Activated naive CD4-positive, alpha-beta T cell treated with anti-CD3 and anti-CD28 coated beads, Interleukin-2, amount 10 ng/mL, durations not matched to agents 7 days and 5 days (primary cell): ENCODE measurements around the gene CACNB2.

ENCODE experiments used
- CTCF ChIA-PET: fragments of 350-600 bp; sonication (Branson Sonifier 250); formaldehyde crosslinking; loops from one replicate; lab custom pipeline; 2021; ENCODE audit warnings: antibody characterized with exemption; lab: Charles Lee
- DNase-seq: peaks from one replicate; pipeline ENCODE4 v3.0.0-alpha.2; 2020
- H3K27ac Mint-ChIP-seq: one replicate; pipeline ENCODE4 v1.8.0; 2021; ENCODE audit warnings: mild to moderate bottlenecking, moderate library complexity, mixed read lengths
- H3K27me3 Mint-ChIP-seq: one replicate; pipeline ENCODE4 v1.8.0; 2021; ENCODE audit warnings: mild to moderate bottlenecking, mixed read lengths
- H3K36me3 Mint-ChIP-seq: one replicate; pipeline ENCODE4 v1.8.0; 2021; ENCODE audit warnings: mixed read lengths
- H3K4me1 Mint-ChIP-seq: one replicate; pipeline ENCODE4 v1.8.0; 2021; ENCODE audit warnings: mixed read lengths
- H3K4me3 Mint-ChIP-seq: one replicate; pipeline ENCODE4 v1.8.0; 2021; ENCODE audit warnings: mild to moderate bottlenecking, moderate library complexity, mixed read lengths
- H3K9me3 Mint-ChIP-seq: one replicate; pipeline ENCODE4 v1.8.0; 2021; ENCODE audit warnings: mixed read lengths

The CACNB2 gene

GRCh38 chr10:18246967-18247366 lies 106.7 kb downstream of the CACNB2 start:
- no peak for DNase-seq

DNA sequence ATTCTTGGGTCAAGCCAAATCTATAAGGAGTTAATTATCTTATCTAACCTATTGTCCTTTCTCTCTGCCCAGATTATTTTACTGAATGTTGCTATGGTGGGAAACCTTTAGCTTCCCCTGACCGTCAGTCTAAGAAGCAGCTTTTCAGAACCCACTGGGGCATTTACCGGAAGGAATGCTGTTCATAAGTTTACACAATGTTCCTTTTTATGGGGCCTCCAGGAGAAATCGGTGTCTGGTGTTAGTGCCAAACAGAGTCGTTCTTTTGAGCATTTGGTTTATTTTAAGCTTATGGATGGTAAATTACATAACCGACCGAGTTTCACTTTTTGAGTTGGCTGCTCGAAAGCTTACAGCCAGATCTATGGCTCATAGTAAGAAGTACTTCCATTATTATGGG lies 111.9 kb downstream of the CACNB2 start:
- no peaks in the 10 kb centered on the region for H3K4me1 Mint-ChIP-seq
- H3K27ac Mint-ChIP-seq = no peak overlapping the region
- no peaks in the 10 kb centered on the region for H3K27me3 Mint-ChIP-seq
- H3K9me3 Mint-ChIP-seq = no peaks in the 10 kb centered on the region
- no peak overlapping the region for H3K4me3 Mint-ChIP-seq
- DNase-seq = no peak
- CTCF ChIA-PET = no interaction called here
- no peaks in the 10 kb centered on the region for H3K36me3 Mint-ChIP-seq

More at GRCh38 chr10:18246967-18247366, 106.7 kb downstream of the CACNB2 start:
- no peak overlapping the region for H3K4me3 Mint-ChIP-seq
- no peaks in the 10 kb centered on the region for H3K4me1 Mint-ChIP-seq
- H3K9me3 Mint-ChIP-seq = no peaks in the 10 kb centered on the region
- CTCF ChIA-PET = no interaction called here
- H3K27ac Mint-ChIP-seq = no peak overlapping the region
- H3K36me3 Mint-ChIP-seq = no peaks in the 10 kb centered on the region
- no peaks in the 10 kb centered on the region for H3K27me3 Mint-ChIP-seq

DNA sequence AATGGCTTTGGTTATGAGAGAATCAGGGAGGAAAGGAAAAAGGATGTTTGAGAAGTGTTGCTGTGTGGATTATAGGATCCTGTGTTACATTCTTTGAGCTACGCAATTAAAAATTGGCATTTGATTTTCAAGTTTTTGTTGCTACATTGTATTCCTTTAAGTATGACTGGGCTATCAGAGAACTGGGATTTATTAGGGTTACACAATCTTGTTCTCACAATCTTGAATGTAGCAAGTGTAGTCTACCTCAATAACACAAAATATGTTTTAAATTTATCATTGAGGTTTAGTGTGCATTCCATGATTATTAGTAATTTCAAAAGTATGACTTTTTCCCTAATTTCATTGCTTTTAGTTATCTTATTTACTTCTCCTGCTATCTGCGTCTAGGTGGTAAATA lies 113.9 kb downstream of the CACNB2 start:
- DNase-seq = no peak
- no peak overlapping the region for H3K27ac Mint-ChIP-seq
- no peaks in the 10 kb centered on the region for H3K9me3 Mint-ChIP-seq
- no peaks in the 10 kb centered on the region for H3K27me3 Mint-ChIP-seq
- CTCF ChIA-PET = no interaction called here
- no peaks in the 10 kb centered on the region for H3K36me3 Mint-ChIP-seq
- H3K4me3 Mint-ChIP-seq = no peak overlapping the region
- no peaks in the 10 kb centered on the region for H3K4me1 Mint-ChIP-seq

DNA sequence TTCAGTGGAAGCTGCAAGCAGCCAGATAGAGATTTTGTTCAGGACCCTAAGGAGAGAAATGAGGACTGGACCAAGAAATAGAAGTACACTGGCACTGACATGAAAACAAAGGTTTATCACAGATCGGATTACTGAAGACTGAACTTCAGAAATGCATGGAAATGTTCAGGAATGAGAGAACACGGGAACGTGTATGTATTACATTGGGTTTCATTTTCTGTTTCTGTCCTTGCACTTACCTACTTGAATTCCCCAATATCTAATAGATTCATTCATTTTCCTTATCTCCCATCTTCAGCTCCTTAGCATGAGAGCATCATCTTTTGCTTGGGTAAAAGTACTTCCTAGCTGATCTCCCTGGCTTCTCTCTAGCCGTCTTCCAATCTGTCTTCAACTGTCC lies 114.5 kb downstream of the CACNB2 start:
- Mint-ChIP-seq H3K9me3 (no peaks in the 10 kb centered on the region), H3K36me3 (no peaks in the 10 kb centered on the region), H3K4me3 (no peak overlapping the region), H3K27ac (no peak overlapping the region), H3K4me1 (no peaks in the 10 kb centered on the region), H3K27me3 (no peaks in the 10 kb centered on the region)
- CTCF ChIA-PET = no interaction called here
- no peak for DNase-seq

DNA sequence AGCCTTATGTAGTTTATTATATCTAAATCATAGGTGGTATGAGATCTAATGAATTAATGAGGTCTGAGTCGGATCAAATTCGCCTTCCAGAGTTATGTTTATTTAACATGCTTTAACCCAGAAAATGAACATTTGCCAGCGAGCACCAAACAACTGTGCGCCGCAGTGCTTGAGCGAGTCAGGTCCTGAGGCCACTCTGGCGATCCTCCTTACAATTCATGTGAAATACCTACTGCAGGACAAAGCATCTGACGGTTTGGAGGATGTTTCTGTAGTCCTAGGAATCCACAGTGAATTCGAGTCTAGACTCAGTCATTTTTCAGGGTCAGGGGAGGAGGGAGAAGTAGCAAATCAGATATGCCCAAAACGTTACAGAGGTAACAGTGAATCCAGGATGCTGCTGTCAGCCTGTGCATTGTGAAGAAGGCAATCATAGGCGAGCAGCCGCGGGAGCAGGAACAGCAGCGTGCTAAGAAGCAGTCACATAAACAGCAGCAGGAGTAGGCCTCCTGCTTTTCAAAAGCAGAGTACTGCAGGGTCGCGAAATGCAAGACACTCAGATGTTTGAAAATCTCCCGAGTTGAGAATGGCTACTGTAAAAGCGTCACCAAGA lies 120.2 kb downstream of the CACNB2 start:
- H3K27me3 Mint-ChIP-seq = no peaks in the 10 kb centered on the region
- no peaks in the 10 kb centered on the region for H3K9me3 Mint-ChIP-seq
- H3K27ac Mint-ChIP-seq = no peak overlapping the region
- H3K4me1 Mint-ChIP-seq = no peaks in the 10 kb centered on the region
- no peak overlapping the region for H3K4me3 Mint-ChIP-seq
- no peak for DNase-seq
- CTCF ChIA-PET = no interaction called here
- H3K36me3 Mint-ChIP-seq = no peaks in the 10 kb centered on the region

- no peak for DNase-seq
- Mint-ChIP-seq H3K36me3 (no peaks in the 10 kb centered on the region), H3K4me3 (no peak overlapping the region), H3K27me3 (no peaks in the 10 kb centered on the region), H3K4me1 (no peaks in the 10 kb centered on the region), H3K27ac (no peak overlapping the region), H3K9me3 (no peaks in the 10 kb centered on the region)
- CTCF ChIA-PET = no interaction called here
Measured at GRCh38 chr10:18261063-18261610, 120.9 kb downstream of the CACNB2 start.

DNA sequence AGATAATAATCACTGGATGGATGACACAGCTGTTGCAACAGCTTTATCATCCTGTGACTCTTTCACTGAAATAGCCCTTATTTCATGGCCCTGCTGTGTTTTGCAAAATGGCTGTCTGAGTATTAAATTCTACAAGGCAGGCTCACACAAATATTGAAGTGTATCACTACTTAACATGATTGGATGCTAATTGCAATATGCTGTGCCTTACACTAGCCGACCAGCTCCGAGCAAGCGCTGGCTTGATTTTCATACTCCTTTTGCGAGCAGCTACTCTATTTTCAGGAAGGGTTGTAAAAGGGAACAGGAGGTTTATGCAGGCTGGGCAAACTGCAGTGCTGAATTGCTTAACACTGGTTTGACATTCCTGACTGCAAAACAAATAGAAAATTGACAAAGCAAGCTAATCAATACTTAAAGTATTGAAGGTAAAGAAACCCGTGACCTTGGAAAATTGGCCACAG lies 121.6 kb downstream of the CACNB2 start:
- DNase-seq = no peak
- Mint-ChIP-seq H3K36me3 (no peaks in the 10 kb centered on the region), H3K27me3 (no peaks in the 10 kb centered on the region), H3K4me1 (no peaks in the 10 kb centered on the region), H3K9me3 (no peaks in the 10 kb centered on the region), H3K27ac (no peak overlapping the region), H3K4me3 (no peak overlapping the region)
- CTCF ChIA-PET = no interaction called here

GRCh38 chr10:18264466-18265050 lies 124.3 kb downstream of the CACNB2 start:
- H3K4me1 Mint-ChIP-seq = no peaks in the 10 kb centered on the region
- H3K27me3 Mint-ChIP-seq = no peaks in the 10 kb centered on the region
- no peak overlapping the region for H3K4me3 Mint-ChIP-seq
- no peak for DNase-seq
- H3K27ac Mint-ChIP-seq = no peak overlapping the region
- no peaks in the 10 kb centered on the region for H3K9me3 Mint-ChIP-seq
- H3K36me3 Mint-ChIP-seq = no peaks in the 10 kb centered on the region
- CTCF ChIA-PET = no interaction called here

GRCh38 chr10:18268005-18268404 lies 127.8 kb downstream of the CACNB2 start:
- H3K36me3 Mint-ChIP-seq = no peaks in the 10 kb centered on the region
- no peak overlapping the region for H3K27ac Mint-ChIP-seq
- H3K27me3 Mint-ChIP-seq = no peaks in the 10 kb centered on the region
- CTCF ChIA-PET = no interaction called here
- DNase-seq = no peak
- H3K4me3 Mint-ChIP-seq = no peak overlapping the region
- H3K9me3 Mint-ChIP-seq = no peaks in the 10 kb centered on the region
- no peaks in the 10 kb centered on the region for H3K4me1 Mint-ChIP-seq

- H3K9me3 Mint-ChIP-seq = no peaks in the 10 kb centered on the region
- H3K27me3 Mint-ChIP-seq = no peaks in the 10 kb centered on the region
- CTCF ChIA-PET = no interaction called here
- no peak overlapping the region for H3K27ac Mint-ChIP-seq
- no peak for DNase-seq
- H3K4me3 Mint-ChIP-seq = no peak overlapping the region
- H3K36me3 Mint-ChIP-seq = no peaks in the 10 kb centered on the region
- H3K4me1 Mint-ChIP-seq = no peaks in the 10 kb centered on the region
Measured at GRCh38 chr10:18271491-18271890, 131.3 kb downstream of the CACNB2 start.

DNA sequence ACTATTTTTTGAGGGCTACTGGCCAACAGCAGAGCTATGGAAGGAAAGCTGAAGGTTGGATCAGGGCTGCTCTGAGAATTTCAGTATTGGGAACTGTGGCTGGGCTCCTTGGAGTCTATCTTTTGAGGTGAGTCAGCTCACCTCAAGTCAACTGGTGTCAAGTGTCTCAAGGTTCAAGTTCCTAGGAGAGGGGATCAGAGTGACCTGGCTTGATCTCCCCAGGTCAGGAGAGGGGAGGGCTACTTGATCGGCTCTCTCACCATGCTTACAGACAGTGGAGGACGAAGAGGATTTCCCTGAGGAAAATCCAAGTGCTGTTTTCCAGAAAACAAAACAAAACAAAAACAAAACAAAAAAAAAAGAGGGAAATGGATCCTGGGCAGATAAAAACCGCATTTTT lies 132.8 kb downstream of the CACNB2 start:
- Mint-ChIP-seq H3K27ac (no peak overlapping the region), H3K9me3 (no peaks in the 10 kb centered on the region), H3K4me1 (no peaks in the 10 kb centered on the region), H3K4me3 (no peak overlapping the region), H3K27me3 (no peaks in the 10 kb centered on the region), H3K36me3 (no peaks in the 10 kb centered on the region)
- DNase-seq = no peak
- CTCF ChIA-PET = no interaction called here

DNA sequence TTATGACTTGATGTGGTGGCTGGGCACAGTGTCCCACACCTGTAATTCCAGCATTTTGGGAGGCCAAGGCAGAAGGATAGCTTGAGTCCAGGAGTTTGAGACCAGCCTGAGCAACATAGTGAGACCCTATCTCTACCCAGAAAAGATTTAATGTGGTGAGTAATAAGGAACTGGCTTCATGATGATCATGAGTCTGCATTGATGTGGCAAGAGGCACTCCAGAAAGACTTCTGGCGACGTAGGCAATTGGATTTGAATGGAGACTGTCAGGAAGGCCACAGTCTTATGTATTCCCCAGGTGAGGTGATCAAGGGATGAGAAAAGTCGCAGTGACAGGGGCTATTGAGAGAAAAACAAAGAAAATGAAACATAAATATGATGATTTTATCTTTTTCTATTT lies 138.0 kb downstream of the CACNB2 start:
- no peaks in the 10 kb centered on the region for H3K27me3 Mint-ChIP-seq
- no peaks in the 10 kb centered on the region for H3K4me1 Mint-ChIP-seq
- no peaks in the 10 kb centered on the region for H3K36me3 Mint-ChIP-seq
- no peaks in the 10 kb centered on the region for H3K9me3 Mint-ChIP-seq
- H3K27ac Mint-ChIP-seq = no peak overlapping the region
- DNase-seq = no peak
- H3K4me3 Mint-ChIP-seq = no peak overlapping the region
- CTCF ChIA-PET = no interaction called here

GRCh38 chr10:18279173-18279572 lies 138.9 kb downstream of the CACNB2 start:
- no peaks in the 10 kb centered on the region for H3K36me3 Mint-ChIP-seq
- CTCF ChIA-PET = no interaction called here
- DNase-seq = no peak
- no peak overlapping the region for H3K4me3 Mint-ChIP-seq
- H3K9me3 Mint-ChIP-seq = no peaks in the 10 kb centered on the region
- H3K27ac Mint-ChIP-seq = no peak overlapping the region
- no peaks in the 10 kb centered on the region for H3K4me1 Mint-ChIP-seq
- no peaks in the 10 kb centered on the region for H3K27me3 Mint-ChIP-seq

- DNase-seq = no peak
- no peaks in the 10 kb centered on the region for H3K36me3 Mint-ChIP-seq
- no peaks in the 10 kb centered on the region for H3K9me3 Mint-ChIP-seq
- H3K27me3 Mint-ChIP-seq = no peaks in the 10 kb centered on the region
- CTCF ChIA-PET = interaction anchor here (0.6 kb wide), 1 partner anchor 49 kb away, joined by 3 read pairs; no protein-coding TSS in a partner anchor
- H3K4me1 Mint-ChIP-seq = no peaks in the 10 kb centered on the region
- no peak overlapping the region for H3K27ac Mint-ChIP-seq
- H3K4me3 Mint-ChIP-seq = no peak overlapping the region
Measured at GRCh38 chr10:18282094-18282493, 141.9 kb downstream of the CACNB2 start.

DNA sequence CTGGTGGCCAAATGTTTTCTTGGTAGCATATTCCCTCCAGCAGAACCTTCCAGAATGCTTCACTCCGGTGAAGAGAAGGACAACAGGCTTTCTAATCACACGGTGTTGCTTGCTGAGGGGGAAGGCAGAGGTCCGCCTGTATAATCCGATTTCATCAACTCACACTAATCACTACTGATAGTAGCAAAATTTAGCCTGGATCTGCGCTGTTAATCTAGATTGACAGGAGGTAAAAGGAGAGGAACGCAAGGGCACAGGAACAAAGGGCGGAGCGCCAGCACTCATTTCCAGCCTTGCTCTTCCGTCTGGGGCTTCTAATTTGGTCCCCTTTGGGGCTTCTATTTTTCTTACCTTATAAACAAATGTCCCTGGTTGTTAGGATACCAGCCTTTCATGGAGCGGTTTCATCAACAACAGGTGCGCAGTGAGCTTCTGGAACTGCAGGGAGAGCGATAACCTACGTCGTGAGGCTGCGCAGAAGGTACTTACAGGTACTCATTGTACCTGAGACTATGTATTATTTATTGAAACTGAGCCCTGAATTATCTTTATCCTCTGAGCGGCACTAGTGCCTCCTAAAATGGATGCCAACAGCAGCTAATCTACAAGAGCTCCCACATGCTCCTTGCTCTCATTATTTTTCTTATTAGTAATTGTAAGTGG lies 150.6 kb downstream of the CACNB2 start:
- CTCF ChIA-PET = no interaction called here

More for the DNA sequence above, 150.6 kb downstream of the CACNB2 start:
- H3K4me1 Mint-ChIP-seq = no peaks in the 10 kb centered on the region
- no peak overlapping the region for H3K4me3 Mint-ChIP-seq
- no peaks in the 10 kb centered on the region for H3K27me3 Mint-ChIP-seq
- no peak overlapping the region for H3K27ac Mint-ChIP-seq
- DNase-seq = no peak
- no peaks in the 10 kb centered on the region for H3K9me3 Mint-ChIP-seq
- no peaks in the 10 kb centered on the region for H3K36me3 Mint-ChIP-seq
